H4 (cell line): ENCODE data around the gene RELB. TPM values are rescaled to one million over a fixed set of nuclear protein-coding genes. Genes with fewer than 3 reads are reported as not detected.
A peak's percentile ranks its signal among the peaks of the same experiment; 100 is the strongest.

Experiments used
- DNase-seq: peaks from one replicate; pipeline ENCODE4 v3.0.0-alpha.2; 2015; ENCODE audit warnings: low spot score
- total RNA-seq: library from RNA; depleted of rRNA; stranded (reverse); fragments of >200 nt; shearing (Covaris generic); gene quantifications from 2 replicates; pipeline ENCODE4 v1.2.3, GENCODE V29; 2014

RELB gene
- total RNA-seq, 1 experiment from 2014 or later: 0.81 TPM

GRCh38 chr19:45023048-45023447, 21.8 kb downstream of the RELB start:
- DNase-seq: no peak

GRCh38 chr19:45025264-45025663, 24.0 kb downstream of the RELB start:
- no peak for DNase-seq

- DNase-seq: no peak
Observed at GRCh38 chr19:45027371-45027770, 26.1 kb downstream of the RELB start.

- no peak for DNase-seq
Observed at GRCh38 chr19:45030825-45031224, 29.6 kb downstream of the RELB start.

GRCh38 chr19:45032421-45032820, 31.2 kb downstream of the RELB start:
- no peak for DNase-seq

GRCh38 chr19:45035755-45036154, 34.5 kb downstream of the RELB start:
- DNase-seq: no peak

- DNase-seq: no peak
Observed at GRCh38 chr19:45037393-45038169, 36.3 kb downstream of the RELB start.

GRCh38 chr19:45038931-45039893, 37.9 kb downstream of the RELB start, which contains the start of gene CLASRP:
TSS of gene CLASRP (plus strand) at chr19:45039045. CDS start at chr19:45040213, 1,168 bp downstream.
- peak; percentile 69 for DNase-seq

- DNase-seq: no peak
Observed at GRCh38 chr19:45040059-45040771, 39.0 kb downstream of the RELB start.

GRCh38 chr19:45041125-45041524, 39.9 kb downstream of the RELB start:
- no peak for DNase-seq

- no peak for DNase-seq
Observed at GRCh38 chr19:45045671-45046353, 44.5 kb downstream of the RELB start.

- no peak for DNase-seq
Observed at GRCh38 chr19:45046355-45046754, 45.1 kb downstream of the RELB start.

- DNase-seq: no peak
Observed at GRCh38 chr19:45047188-45047797, 46.0 kb downstream of the RELB start.

GRCh38 chr19:45049073-45049736, 47.9 kb downstream of the RELB start:
- DNase-seq: no peak

- DNase-seq: no peak
Observed at GRCh38 chr19:45050036-45050435, 48.8 kb downstream of the RELB start.

GRCh38 chr19:45051929-45052579, 50.8 kb downstream of the RELB start:
- no peak for DNase-seq

- no peak for DNase-seq
Observed at GRCh38 chr19:45056831-45057230, 55.6 kb downstream of the RELB start.

GRCh38 chr19:45057444-45057843, 56.2 kb downstream of the RELB start:
- no peak for DNase-seq

GRCh38 chr19:45058622-45059159, 57.4 kb downstream of the RELB start:
- DNase-seq: no peak
